ENCODE measurements around the gene MAMDC2.
"Not testable (repeated sequence)": the region's sequence is repeated elsewhere in the genome, so short reads cannot be mapped to it uniquely, and the experiment has no call there.

DNA sequence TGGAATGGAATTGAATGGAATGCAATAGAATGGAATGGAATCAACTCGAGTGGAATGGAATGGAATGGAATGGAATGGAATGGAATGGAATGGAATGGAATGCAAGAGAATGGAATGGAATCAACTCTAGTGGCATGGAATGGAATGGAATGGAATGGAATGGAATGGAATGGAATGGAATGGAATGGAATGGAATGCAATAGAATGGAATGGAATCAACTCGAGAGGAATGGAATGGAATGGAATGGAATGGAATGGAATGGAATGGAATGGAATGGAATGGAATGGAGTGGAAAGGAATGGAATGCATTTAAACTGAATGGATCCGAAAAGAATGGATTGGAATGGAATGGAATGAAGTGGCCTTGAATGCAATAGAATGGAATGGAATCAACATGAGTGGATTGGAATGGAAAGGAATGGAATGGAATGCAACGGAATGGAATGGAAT, 5.5 kb upstream of the MAMDC2 start:
- TF ChIP-seq POLR2A (IDR thresholded peaks at IDR 0.05), result not testable (repeated sequence)
- TF ChIP-seq, protein P1, sequence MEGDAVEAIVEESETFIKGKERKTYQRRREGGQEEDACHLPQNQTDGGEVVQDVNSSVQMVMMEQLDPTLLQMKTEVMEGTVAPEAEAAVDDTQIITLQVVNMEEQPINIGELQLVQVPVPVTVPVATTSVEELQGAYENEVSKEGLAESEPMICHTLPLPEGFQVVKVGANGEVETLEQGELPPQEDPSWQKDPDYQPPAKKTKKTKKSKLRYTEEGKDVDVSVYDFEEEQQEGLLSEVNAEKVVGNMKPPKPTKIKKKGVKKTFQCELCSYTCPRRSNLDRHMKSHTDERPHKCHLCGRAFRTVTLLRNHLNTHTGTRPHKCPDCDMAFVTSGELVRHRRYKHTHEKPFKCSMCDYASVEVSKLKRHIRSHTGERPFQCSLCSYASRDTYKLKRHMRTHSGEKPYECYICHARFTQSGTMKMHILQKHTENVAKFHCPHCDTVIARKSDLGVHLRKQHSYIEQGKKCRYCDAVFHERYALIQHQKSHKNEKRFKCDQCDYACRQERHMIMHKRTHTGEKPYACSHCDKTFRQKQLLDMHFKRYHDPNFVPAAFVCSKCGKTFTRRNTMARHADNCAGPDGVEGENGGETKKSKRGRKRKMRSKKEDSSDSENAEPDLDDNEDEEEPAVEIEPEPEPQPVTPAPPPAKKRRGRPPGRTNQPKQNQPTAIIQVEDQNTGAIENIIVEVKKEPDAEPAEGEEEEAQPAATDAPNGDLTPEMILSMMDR (IDR thresholded peaks at IDR 0.05), result not testable (repeated sequence)

Measured in Peyer's patch (tissue), 4 donors.